Gastrocnemius medialis (tissue), 4 donors: ENCODE measurements around the gene GMPPA.

Experiments
- POLR2A ChIP-seq, 2 donors: fragments of 450-650 bp; IDR thresholded peaks; one replicate each; pipeline ENCODE4 v1.6.1; 2017; ENCODE audit warnings: antibody characterized with exemption in 2 of 2, mild to moderate bottlenecking in 2 of 2, moderate library complexity in 2 of 2
- TF ChIP-seq, protein P1 (sequence below), 5 experiments: fragments of 450-650 bp in 3 of 5; fragments of 200-600 bp in 2 of 5; sonication (generic) in 2 of 5; IDR thresholded peaks in 4 of 5; conservative IDR thresholded peaks in 1 of 5; 1 replicate in 4 of 5; 2 replicates in 1 of 5; pipeline ENCODE4 v1.5.1; 2016 to 2019; ENCODE audit warnings: antibody characterized with exemption in 5 of 5, mild to moderate bottlenecking in 3 of 5, moderate library complexity in 3 of 5

DNA sequence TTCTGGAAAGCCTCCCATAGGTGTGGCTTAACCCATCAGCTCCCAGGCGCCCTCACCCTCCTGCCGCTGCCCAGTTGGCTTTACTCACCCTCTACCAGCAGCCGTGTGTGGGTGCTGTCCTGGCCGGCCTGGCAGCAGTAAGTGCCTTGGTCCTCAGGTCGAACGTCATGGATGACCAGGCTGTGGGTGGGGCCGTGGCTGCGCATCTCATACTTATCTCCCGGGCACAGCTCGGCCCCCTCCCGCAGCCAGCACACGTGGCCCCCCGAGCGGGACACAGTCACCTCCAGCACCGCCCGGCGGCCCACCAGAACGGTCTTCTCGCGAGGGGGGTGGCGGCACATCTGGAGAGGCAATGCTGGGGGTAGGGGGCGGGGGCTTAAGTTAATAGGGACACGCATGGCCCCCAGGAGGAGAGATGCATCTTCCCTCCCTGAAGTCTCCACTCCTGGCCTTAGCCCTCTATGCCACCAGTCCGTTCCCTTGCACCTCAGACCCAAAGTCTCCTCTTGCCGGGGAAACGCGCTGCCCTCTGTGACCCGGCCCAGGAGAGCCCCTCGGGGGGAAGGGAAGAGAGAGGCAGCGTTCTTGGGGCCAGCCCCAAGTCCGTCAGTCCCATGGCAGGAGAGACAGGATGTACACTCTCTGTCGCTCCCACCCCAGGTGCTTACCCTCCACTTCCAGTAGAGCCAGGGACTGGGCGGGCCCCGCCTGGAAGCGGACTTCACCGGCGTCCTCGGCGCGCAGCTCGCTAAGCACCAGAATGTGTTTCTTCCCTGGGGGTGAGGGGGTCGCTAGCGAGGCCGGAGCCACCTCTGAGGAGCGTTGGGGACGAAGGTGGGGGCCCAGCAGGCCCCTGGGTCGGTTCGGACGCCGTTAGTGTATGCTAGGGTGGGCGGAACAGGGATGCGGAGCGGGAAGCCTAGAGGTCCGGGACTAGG is 53.0 kb downstream of the GMPPA start:
- TF ChIP-seq, protein P1, sequence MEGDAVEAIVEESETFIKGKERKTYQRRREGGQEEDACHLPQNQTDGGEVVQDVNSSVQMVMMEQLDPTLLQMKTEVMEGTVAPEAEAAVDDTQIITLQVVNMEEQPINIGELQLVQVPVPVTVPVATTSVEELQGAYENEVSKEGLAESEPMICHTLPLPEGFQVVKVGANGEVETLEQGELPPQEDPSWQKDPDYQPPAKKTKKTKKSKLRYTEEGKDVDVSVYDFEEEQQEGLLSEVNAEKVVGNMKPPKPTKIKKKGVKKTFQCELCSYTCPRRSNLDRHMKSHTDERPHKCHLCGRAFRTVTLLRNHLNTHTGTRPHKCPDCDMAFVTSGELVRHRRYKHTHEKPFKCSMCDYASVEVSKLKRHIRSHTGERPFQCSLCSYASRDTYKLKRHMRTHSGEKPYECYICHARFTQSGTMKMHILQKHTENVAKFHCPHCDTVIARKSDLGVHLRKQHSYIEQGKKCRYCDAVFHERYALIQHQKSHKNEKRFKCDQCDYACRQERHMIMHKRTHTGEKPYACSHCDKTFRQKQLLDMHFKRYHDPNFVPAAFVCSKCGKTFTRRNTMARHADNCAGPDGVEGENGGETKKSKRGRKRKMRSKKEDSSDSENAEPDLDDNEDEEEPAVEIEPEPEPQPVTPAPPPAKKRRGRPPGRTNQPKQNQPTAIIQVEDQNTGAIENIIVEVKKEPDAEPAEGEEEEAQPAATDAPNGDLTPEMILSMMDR (IDR thresholded peaks at IDR 0.05 in 4 of 5, conservative IDR thresholded peaks at IDR 0.05 in 1 of 5) = no peak
- TF ChIP-seq POLR2A (IDR thresholded peaks at IDR 0.05) = no peak
